Measurements from ENCODE around the gene TCF3. TPM values are rescaled to one million over a fixed set of nuclear protein-coding genes. Genes with fewer than 3 reads are reported as not detected.
A peak's percentile ranks its signal among the peaks of the same experiment; 100 is the strongest.
"Not testable (repeated sequence)": the region's sequence is repeated elsewhere in the genome, so short reads cannot be mapped to it uniquely, and the experiment has no call there.

The TCF3 gene
- total RNA-seq, 6 experiments from 2014 or later: 11.0 to 30.1 (median 15.9) TPM

- no peak overlapping the region for H3K4me3 ChIP-seq
- H3K27me3 ChIP-seq: peaks cover 0 to 9% of the 10 kb centered on the region in 2 donors
- DNase-seq: peak in 1 of 3 donors; percentile 21
- WGBS (ENCODE audit: insufficient coverage, low coverage, low lambda C conversion rate, missing lambda C conversion rate): 61% methylated on average over 5 of the region's 16 CpGs
- no peak overlapping the region for H3K27ac ChIP-seq
- no peaks in the 10 kb centered on the region for H3K9me3 ChIP-seq
- ATAC-seq: no peak
- intact Hi-C loops (cut with DNase I): loop anchor here (5.0 to 10.0 kb wide), 3 partner anchors 94 to 126 kb away; no protein-coding TSS in a partner anchor
- TF ChIP-seq CTCF (IDR thresholded peaks at IDR 0.05) (no peak), POLR2A (IDR thresholded peaks at IDR 0.05) (no peak)
- H3K4me1 ChIP-seq: peaks cover 0 to 17% (median 2%) of the 10 kb centered on the region in 4 donors
- no peaks in the 10 kb centered on the region for H3K36me3 ChIP-seq
Observed at GRCh38 chr19:1673645-1674292, 21.4 kb upstream of the TCF3 start.

GRCh38 chr19:1672769-1673644, 20.6 kb upstream of the TCF3 start:
- TF ChIP-seq CTCF (IDR thresholded peaks at IDR 0.05) (no peak), POLR2A (IDR thresholded peaks at IDR 0.05) (no peak)
- intact Hi-C loops (cut with DNase I): loop anchor here (5.0 to 10.0 kb wide), 3 partner anchors 94 to 126 kb away; no protein-coding TSS in a partner anchor
- no peak for DNase-seq
- H3K4me1 ChIP-seq: peaks cover 0 to 17% (median 2%) of the 10 kb centered on the region in 4 donors
- H3K4me3 ChIP-seq: no peak overlapping the region
- no peak for ATAC-seq
- H3K36me3 ChIP-seq: no peaks in the 10 kb centered on the region
- no peak overlapping the region for H3K27ac ChIP-seq
- H3K9me3 ChIP-seq: no peaks in the 10 kb centered on the region
- peaks cover 0 to 9% of the 10 kb centered on the region in 2 donors for H3K27me3 ChIP-seq
- WGBS (ENCODE audit: insufficient coverage, low coverage, low lambda C conversion rate, missing lambda C conversion rate): 48% methylated on average over 6 of the region's 33 CpGs

GRCh38 chr19:1672038-1672768, 19.8 kb upstream of the TCF3 start:
- H3K27ac ChIP-seq: no peak overlapping the region
- WGBS (ENCODE audit: insufficient coverage, low coverage, low lambda C conversion rate, missing lambda C conversion rate): 15% methylated on average over 28 of the region's 57 CpGs
- H3K4me1 ChIP-seq: peaks cover 0 to 17% (median 2%) of the 10 kb centered on the region in 4 donors
- ATAC-seq: peak; percentile 65 to 80 (median 73)
- no peaks in the 10 kb centered on the region for H3K9me3 ChIP-seq
- TF ChIP-seq POLR2A (IDR thresholded peaks at IDR 0.05) (no peak), CTCF (IDR thresholded peaks at IDR 0.05) (peak; percentile 70 to 73 (median 72))
- DNase-seq: peak in 2 of 3 donors; percentile 50 to 52
- no peak overlapping the region for H3K4me3 ChIP-seq
- H3K27me3 ChIP-seq: peaks cover 0 to 9% of the 10 kb centered on the region in 2 donors
- intact Hi-C loops (cut with DNase I): loop anchor here (5.0 to 10.0 kb wide), 3 partner anchors 95 to 125 kb away; no protein-coding TSS in a partner anchor
- H3K36me3 ChIP-seq: no peaks in the 10 kb centered on the region

- H3K27me3 ChIP-seq: peaks cover 0 to 9% of the 10 kb centered on the region in 2 donors
- H3K4me3 ChIP-seq: no peak overlapping the region
- H3K36me3 ChIP-seq: no peaks in the 10 kb centered on the region
- ATAC-seq (peak in 1 of 4 donors; percentile 3), DNase-seq (no peak)
- TF ChIP-seq CTCF (IDR thresholded peaks at IDR 0.05) (no peak), POLR2A (IDR thresholded peaks at IDR 0.05) (no peak)
- intact Hi-C loops (cut with DNase I): loop anchor here (5.0 to 10.0 kb wide), 3 partner anchors 96 to 124 kb away; no protein-coding TSS in a partner anchor
- peaks cover 0 to 17% (median 2%) of the 10 kb centered on the region in 4 donors for H3K4me1 ChIP-seq
- H3K27ac ChIP-seq: no peak overlapping the region
- H3K9me3 ChIP-seq: no peaks in the 10 kb centered on the region
- WGBS (ENCODE audit: insufficient coverage, low coverage, low lambda C conversion rate, missing lambda C conversion rate): 0% methylated on average over 11 of the region's 17 CpGs
Observed at GRCh38 chr19:1671716-1672037, 19.3 kb upstream of the TCF3 start.

- not testable (repeated sequence) for H3K27ac ChIP-seq, H3K36me3 ChIP-seq, H3K9me3 ChIP-seq, H3K27me3 ChIP-seq, ATAC-seq, DNase-seq, H3K4me3 ChIP-seq
- WGBS (ENCODE audit: insufficient coverage, low coverage, low lambda C conversion rate, missing lambda C conversion rate): 43% methylated on average over 11 of the region's 14 CpGs
- intact Hi-C loops (cut with DNase I): loop anchor here (5.0 to 10.0 kb wide), 3 partner anchors 97 to 123 kb away; no protein-coding TSS in a partner anchor
- H3K4me1 ChIP-seq: peaks cover 0 to 13% (median 2%) of the 10 kb centered on the region in 4 donors
Observed at GRCh38 chr19:1670747-1671146, 18.3 kb upstream of the TCF3 start.
